GM18861 (cell line): ENCODE results near the gene NLGN4Y.

Source experiments
- ATAC-seq: cut with Tn5 transposase; IDR thresholded peaks from one replicate; pipeline ENCODE4 v1.9.1; 2021; ENCODE audit not compliant: unreplicated experiment

NLGN4Y gene

GRCh38 chrY:14524272-14525231 lies at the start of gene NLGN4Y:
Gene NLGN4Y, plus strand, starts transcription at chrY:14524529. Its CDS starts 97,591 bp downstream, at chrY:14622120.
- ATAC-seq, result no peak

GRCh38 chrY:14485935-14486334 lies 38.4 kb upstream of the NLGN4Y start:
- no peak for ATAC-seq

GRCh38 chrY:14490226-14490625 lies 34.1 kb upstream of the NLGN4Y start:
- no peak for ATAC-seq

GRCh38 chrY:14498071-14498470 lies 26.3 kb upstream of the NLGN4Y start:
- ATAC-seq, result no peak

GRCh38 chrY:14504592-14504991 lies 19.7 kb upstream of the NLGN4Y start:
- no peak for ATAC-seq

GRCh38 chrY:14522379-14522950 lies 1.9 kb upstream of the NLGN4Y start:
- ATAC-seq, result no peak

GRCh38 chrY:14523491-14524271 lies 648 bp upstream of the NLGN4Y start:
- ATAC-seq, result no peak

GRCh38 chrY:14525315-14525714 lies 986 bp downstream of the NLGN4Y start:
- no peak for ATAC-seq

- no peak for ATAC-seq
These were observed 4.0 kb downstream of the NLGN4Y start for GRCh38 chrY:14528361-14528760.

GRCh38 chrY:14536703-14537102 lies 12.4 kb downstream of the NLGN4Y start:
- no peak for ATAC-seq

GRCh38 chrY:14543506-14543905 lies 19.2 kb downstream of the NLGN4Y start:
- ATAC-seq, result no peak

- no peak for ATAC-seq
These were observed 57.0 kb downstream of the NLGN4Y start for GRCh38 chrY:14581294-14581693.

- no peak for ATAC-seq
These were observed 62.4 kb downstream of the NLGN4Y start for GRCh38 chrY:14586725-14587124.

- ATAC-seq, result no peak
These were observed 77.0 kb downstream of the NLGN4Y start for GRCh38 chrY:14601372-14601771.

GRCh38 chrY:14617625-14618024 lies 93.3 kb downstream of the NLGN4Y start:
- ATAC-seq, result no peak

GRCh38 chrY:14618513-14618912 lies 94.2 kb downstream of the NLGN4Y start:
- no peak for ATAC-seq

- ATAC-seq, result no peak
These were observed 103.9 kb downstream of the NLGN4Y start for GRCh38 chrY:14628208-14628607.

GRCh38 chrY:14631676-14632075 lies 107.3 kb downstream of the NLGN4Y start:
- no peak for ATAC-seq

- no peak for ATAC-seq
These were observed 109.4 kb downstream of the NLGN4Y start for GRCh38 chrY:14633718-14634117.

- no peak for ATAC-seq
These were observed 110.6 kb downstream of the NLGN4Y start for GRCh38 chrY:14634954-14635353.

GRCh38 chrY:14637551-14637950 lies 113.2 kb downstream of the NLGN4Y start:
- ATAC-seq, result no peak

GRCh38 chrY:14641853-14642252 lies 117.5 kb downstream of the NLGN4Y start:
- no peak for ATAC-seq
